RWPE1 (cell line): ENCODE data around the gene CNOT4.

Experiments used
- CTCF ChIA-PET: fragments of 350-600 bp; sonication (Branson Sonifier 250); formaldehyde crosslinking; extraction: SDS; loops from one replicate; lab custom pipeline; 2021; lab: Yijun Ruan, JAX
- POLR2A ChIA-PET: fragments of 400-600 bp; formaldehyde crosslinking; extraction: SDS; loops from one replicate; lab custom pipeline; 2020; ENCODE audit warnings: antibody characterized with exemption; ENCODE audit not compliant: low non-redundant PET; lab: Yijun Ruan, JAX
- DNase-seq: peaks from one replicate; pipeline ENCODE4 v3.0.0; 2012; ENCODE audit warnings: low spot score
- H3K27ac ChIP-seq: fragments of 450-650 bp; 2 replicates; pipeline ENCODE4 v1.5.1; 2017
- TF ChIP-seq, protein P1 (sequence below): fragments of 450-650 bp; conservative IDR thresholded peaks from 2 replicates; pipeline ENCODE4 v1.5.1; 2017; ENCODE audit warnings: low read depth, mild to moderate bottlenecking

The CNOT4 gene

DNA sequence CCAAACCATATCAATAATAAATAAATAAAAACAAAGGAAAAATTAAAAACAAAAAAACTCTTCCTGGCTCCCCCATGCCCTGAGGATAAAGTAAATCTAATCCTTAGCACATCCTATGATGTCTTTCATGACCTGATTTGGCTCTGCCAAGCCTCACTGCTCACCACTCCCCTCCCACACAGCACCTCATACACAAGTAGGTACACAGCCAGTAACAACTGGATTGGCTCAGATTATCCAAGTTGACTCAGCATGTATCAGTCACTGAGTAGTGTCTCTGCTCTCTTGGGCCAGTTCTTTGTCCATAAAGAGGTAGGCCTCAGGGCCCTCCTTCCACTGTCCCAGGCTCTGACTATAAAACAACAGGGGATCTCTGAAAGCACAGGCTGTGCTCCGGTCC is 176.7 kb downstream of the CNOT4 start:
- peak; percentile 60 for DNase-seq
- ChIA-PET POLR2A (no interaction called here), CTCF (no interaction called here)
- H3K27ac ChIP-seq, result peak overlapping the region; percentile 45
- TF ChIP-seq, protein P1, sequence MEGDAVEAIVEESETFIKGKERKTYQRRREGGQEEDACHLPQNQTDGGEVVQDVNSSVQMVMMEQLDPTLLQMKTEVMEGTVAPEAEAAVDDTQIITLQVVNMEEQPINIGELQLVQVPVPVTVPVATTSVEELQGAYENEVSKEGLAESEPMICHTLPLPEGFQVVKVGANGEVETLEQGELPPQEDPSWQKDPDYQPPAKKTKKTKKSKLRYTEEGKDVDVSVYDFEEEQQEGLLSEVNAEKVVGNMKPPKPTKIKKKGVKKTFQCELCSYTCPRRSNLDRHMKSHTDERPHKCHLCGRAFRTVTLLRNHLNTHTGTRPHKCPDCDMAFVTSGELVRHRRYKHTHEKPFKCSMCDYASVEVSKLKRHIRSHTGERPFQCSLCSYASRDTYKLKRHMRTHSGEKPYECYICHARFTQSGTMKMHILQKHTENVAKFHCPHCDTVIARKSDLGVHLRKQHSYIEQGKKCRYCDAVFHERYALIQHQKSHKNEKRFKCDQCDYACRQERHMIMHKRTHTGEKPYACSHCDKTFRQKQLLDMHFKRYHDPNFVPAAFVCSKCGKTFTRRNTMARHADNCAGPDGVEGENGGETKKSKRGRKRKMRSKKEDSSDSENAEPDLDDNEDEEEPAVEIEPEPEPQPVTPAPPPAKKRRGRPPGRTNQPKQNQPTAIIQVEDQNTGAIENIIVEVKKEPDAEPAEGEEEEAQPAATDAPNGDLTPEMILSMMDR, result no peak

DNA sequence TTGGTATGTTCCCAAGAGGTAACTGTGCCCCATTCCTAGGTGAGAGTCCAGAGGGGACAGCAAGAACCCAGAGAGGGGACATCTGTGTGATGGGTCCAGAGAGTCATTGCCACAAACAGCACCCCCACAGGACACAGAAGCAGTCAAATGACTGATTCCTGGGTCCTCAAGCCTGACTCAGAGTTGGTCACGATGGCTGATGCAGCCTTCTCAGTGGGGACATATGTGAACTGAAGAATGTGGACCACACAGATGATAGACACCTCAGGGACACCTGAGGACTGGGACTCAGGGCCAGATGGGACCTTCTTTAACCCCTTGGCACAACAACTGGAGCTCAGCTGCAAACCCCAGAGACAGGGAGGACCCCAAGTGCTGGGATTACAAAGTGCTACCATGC is 179.8 kb downstream of the CNOT4 start:
- POLR2A ChIA-PET, result no interaction called here
- DNase-seq, result no peak
- H3K27ac ChIP-seq, result no peak overlapping the region
- TF ChIP-seq, protein P1, result no peak
- CTCF ChIA-PET, result no interaction called here

DNA sequence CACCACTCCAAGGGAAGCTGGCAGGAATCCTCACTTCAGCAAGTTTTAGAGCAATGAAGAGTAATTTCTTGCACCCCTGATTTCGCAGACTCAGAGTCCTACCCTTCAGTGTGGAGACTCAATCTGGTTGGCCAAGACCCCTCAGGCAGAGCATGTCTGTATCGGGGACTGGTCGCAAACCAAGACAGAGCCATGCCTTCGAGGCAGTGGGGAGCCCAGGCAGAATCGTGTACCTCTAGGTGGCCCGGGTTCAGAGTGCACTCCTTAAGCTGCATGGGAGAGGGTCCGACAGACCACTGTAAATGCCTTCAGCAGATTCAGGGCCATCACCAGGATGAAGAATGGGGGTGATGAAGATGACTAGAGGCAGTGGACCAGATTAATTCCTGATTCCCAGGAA is 181.4 kb downstream of the CNOT4 start:
- DNase-seq, result no peak
- CTCF ChIA-PET, result no interaction called here
- POLR2A ChIA-PET, result no interaction called here
- TF ChIP-seq, protein P1, result no peak
- H3K27ac ChIP-seq, result no peak overlapping the region

DNA sequence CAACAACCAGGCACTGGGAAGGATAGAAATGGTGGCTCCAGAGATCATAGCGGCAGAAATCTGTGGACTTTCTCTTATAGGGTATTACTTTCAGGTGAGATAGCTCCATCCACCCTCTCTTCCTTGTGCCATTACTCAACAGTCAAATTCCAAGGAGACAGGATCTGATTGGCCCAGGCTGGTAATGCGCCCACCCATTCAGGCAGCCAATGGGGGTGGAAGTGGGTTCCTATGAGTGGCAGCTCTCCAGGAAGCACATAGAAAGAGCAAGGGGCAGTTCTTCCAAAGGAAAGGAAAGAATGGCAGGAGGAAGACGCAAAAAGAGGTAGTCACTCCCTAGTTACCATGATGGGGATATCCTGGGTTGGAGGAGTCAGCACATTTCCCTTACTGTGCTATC is 181.8 kb downstream of the CNOT4 start:
- POLR2A ChIA-PET, result no interaction called here
- CTCF ChIA-PET, result interaction anchor here (0.6 kb wide), 1 partner anchor 37 kb away, joined by 3 read pairs; no protein-coding TSS in a partner anchor
- DNase-seq, result no peak
- TF ChIP-seq, protein P1, result no peak
- H3K27ac ChIP-seq, result no peak overlapping the region

DNA sequence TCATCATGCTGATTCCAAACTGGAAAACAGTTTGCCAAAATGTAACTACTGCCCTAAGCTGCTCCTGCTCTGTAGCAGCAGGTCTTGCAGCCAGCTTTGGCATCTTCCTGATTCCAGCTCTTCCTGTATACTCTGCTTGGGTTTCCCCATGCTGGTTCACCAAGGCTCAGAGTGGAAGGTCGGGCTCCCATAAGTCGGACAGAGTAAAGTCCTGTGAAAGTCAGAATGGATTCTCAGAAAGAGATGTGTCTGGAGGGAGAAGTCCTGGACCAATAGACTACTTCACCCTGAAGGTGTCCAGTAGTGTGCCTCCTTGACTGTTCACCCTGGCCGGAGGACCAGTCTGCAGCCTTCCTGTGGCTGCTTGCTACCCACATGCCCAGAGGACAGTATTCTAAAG is 182.4 kb downstream of the CNOT4 start:
- ChIA-PET POLR2A (no interaction called here), CTCF (interaction anchor here (0.6 kb wide), 1 partner anchor 36 kb away, joined by 3 read pairs; no protein-coding TSS in a partner anchor)
- H3K27ac ChIP-seq, result no peak overlapping the region
- no peak for DNase-seq
- TF ChIP-seq, protein P1, result no peak

DNA sequence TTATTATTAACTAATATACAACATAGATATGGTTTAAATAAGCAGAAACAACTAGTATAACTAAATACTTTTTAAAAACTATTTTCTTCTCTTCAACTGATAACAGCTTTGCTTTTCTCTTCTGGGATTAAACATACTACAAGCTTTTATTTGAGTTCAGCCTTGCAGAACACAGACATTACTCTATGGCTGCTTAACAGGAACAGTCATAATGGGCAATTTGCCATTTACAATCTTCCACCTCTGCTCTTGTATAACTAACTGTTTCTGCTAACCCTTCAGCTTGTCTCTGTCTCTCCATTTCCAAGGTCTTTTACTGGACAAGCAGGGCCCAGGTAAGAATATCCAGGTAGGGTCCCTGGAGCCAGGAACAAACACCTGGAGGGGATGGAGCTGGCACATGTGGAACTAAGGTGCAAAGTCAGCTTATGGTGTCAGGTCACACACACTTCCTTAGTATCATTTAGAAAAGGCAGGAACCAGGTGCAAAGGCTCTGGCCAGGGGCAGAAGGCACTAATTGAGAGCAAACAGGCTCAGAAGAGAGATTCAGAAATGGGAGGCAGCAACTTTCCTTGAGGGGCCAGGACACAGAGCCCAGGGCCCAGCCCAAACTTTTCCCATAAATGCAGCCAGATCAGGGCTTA is 183.1 kb downstream of the CNOT4 start:
- ChIA-PET CTCF (no interaction called here), POLR2A (no interaction called here)
- TF ChIP-seq, protein P1, result no peak
- no peak overlapping the region for H3K27ac ChIP-seq
- DNase-seq, result no peak
